HCT116 (cell line): ENCODE data around the gene TNFRSF1A.

Experiments
- POLR2A ChIP-seq: IDR thresholded peaks from 2 replicates; pipeline ENCODE4 v1.7.0; 2011; ENCODE audit warnings: borderline replicate concordance; ENCODE audit not compliant: insufficient read depth, insufficient read length; ENCODE audit errors: extremely low read depth
- POLR2AphosphoS5 ChIP-seq: IDR thresholded peaks from 2 replicates; pipeline ENCODE4 v1.6.1; 2011; ENCODE audit warnings: mild to moderate bottlenecking, low read depth, low read length, moderate library complexity
- SIN3A ChIP-seq: IDR thresholded peaks from 2 replicates; pipeline ENCODE4 v1.6.1; 2012; ENCODE audit warnings: low read depth
- ZFX ChIP-seq: fragments of 450-650 bp; IDR thresholded peaks from 2 replicates; pipeline ENCODE4 v1.6.1; 2017
- ZNF274 ChIP-seq: fragments of 200-500 bp; sonication (Bioruptor generic); IDR thresholded peaks from 2 replicates; pipeline ENCODE4 v1.6.1; 2014; ENCODE audit warnings: mild to moderate bottlenecking, low read depth, low read length, inconsistent platforms
- TF ChIP-seq, protein P1 (sequence below), 3 experiments: fragments of 200-600 bp in 1 of 3; sonication (generic) in 1 of 3; IDR thresholded peaks in 2 of 3; conservative IDR thresholded peaks in 1 of 3; 2 replicates each; pipeline ENCODE4 v1.5.1; 2012 to 2017; ENCODE audit warnings: low read depth in 2 of 3, low read length in 2 of 3, antibody characterized with exemption in 1 of 3, borderline replicate concordance in 1 of 3, control low read depth in 1 of 3, mild to moderate bottlenecking in 1 of 3, mixed read lengths in 1 of 3, mixed run types in 1 of 3, moderate library complexity in 1 of 3; ENCODE audit not compliant: insufficient read depth in 1 of 3

DNA sequence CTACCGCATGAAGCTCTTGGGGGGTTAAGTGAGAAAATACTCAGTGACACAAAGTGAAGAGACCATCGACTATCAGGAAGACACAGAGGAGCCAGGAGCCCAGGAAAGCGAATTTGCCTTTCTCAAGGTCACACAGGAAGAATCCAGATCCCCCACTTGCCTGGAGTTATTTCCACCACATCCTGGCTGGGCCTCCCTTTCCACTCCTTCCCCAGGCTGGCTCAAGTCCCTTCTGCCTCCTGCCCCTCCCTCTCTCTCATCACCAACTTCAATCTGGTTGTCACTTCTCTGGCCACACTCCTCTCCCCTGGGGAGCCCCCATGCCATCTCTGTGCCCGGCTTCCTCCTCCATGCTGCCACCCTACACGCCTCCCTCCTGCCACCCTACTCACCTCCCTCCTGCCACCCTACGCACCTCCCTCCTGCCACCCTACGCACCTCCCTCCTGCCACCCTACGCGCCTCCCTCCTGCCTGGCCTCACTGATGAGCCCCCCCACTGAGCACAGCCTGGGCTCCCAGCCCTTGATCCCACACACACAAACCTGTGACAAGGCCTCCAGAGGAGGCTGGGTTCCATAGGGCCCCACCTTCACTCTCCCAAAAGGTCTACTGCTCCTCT lies 27.1 kb upstream of the TNFRSF1A start:
- TF ChIP-seq, protein P1, sequence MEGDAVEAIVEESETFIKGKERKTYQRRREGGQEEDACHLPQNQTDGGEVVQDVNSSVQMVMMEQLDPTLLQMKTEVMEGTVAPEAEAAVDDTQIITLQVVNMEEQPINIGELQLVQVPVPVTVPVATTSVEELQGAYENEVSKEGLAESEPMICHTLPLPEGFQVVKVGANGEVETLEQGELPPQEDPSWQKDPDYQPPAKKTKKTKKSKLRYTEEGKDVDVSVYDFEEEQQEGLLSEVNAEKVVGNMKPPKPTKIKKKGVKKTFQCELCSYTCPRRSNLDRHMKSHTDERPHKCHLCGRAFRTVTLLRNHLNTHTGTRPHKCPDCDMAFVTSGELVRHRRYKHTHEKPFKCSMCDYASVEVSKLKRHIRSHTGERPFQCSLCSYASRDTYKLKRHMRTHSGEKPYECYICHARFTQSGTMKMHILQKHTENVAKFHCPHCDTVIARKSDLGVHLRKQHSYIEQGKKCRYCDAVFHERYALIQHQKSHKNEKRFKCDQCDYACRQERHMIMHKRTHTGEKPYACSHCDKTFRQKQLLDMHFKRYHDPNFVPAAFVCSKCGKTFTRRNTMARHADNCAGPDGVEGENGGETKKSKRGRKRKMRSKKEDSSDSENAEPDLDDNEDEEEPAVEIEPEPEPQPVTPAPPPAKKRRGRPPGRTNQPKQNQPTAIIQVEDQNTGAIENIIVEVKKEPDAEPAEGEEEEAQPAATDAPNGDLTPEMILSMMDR (IDR thresholded peaks at IDR 0.05 in 2 of 3, conservative IDR thresholded peaks at IDR 0.05 in 1 of 3; ENCODE audit: borderline replicate concordance in 1 of 3, insufficient read depth in 1 of 3, low read depth in 2 of 3, low read length in 2 of 3): no peak
- TF ChIP-seq POLR2AphosphoS5 (no peak), SIN3A (no peak), POLR2A (no peak), ZNF274 (no peak), ZFX (no peak)
